HG02852 (cell line): ENCODE results near the gene DYNC2H1.

ENCODE experiments used
- ATAC-seq: cut with Tn5 transposase; IDR thresholded peaks from one replicate; pipeline ENCODE4 v1.9.1; 2021; ENCODE audit warnings: mild to moderate bottlenecking, moderate library complexity; ENCODE audit not compliant: unreplicated experiment

DYNC2H1 gene

GRCh38 chr11:103448966-103449365 is 339.7 kb downstream of the DYNC2H1 start:
- no peak for ATAC-seq

GRCh38 chr11:103450241-103450640 is 341.0 kb downstream of the DYNC2H1 start:
- ATAC-seq: no peak

- no peak for ATAC-seq
These were observed 343.9 kb downstream of the DYNC2H1 start for GRCh38 chr11:103453126-103453525.

- no peak for ATAC-seq
These were observed 344.9 kb downstream of the DYNC2H1 start for GRCh38 chr11:103453915-103454709.

- ATAC-seq: no peak
These were observed 355.2 kb downstream of the DYNC2H1 start for GRCh38 chr11:103464420-103464819.

GRCh38 chr11:103465555-103466140 is 356.4 kb downstream of the DYNC2H1 start:
- no peak for ATAC-seq

GRCh38 chr11:103471546-103471945 is 362.3 kb downstream of the DYNC2H1 start:
- no peak for ATAC-seq

- ATAC-seq: no peak
These were observed 367.6 kb downstream of the DYNC2H1 start for GRCh38 chr11:103476874-103477273.

GRCh38 chr11:103480421-103480820 is 371.2 kb downstream of the DYNC2H1 start:
- no peak for ATAC-seq

- no peak for ATAC-seq
These were observed 374.8 kb downstream of the DYNC2H1 start for GRCh38 chr11:103483996-103484395.

GRCh38 chr11:103484545-103484944 is 375.3 kb downstream of the DYNC2H1 start:
- ATAC-seq: no peak

GRCh38 chr11:103486604-103487003 is 377.4 kb downstream of the DYNC2H1 start:
- ATAC-seq: no peak

GRCh38 chr11:103487113-103487512 is 377.9 kb downstream of the DYNC2H1 start:
- ATAC-seq: no peak

GRCh38 chr11:103488031-103488461 is 378.8 kb downstream of the DYNC2H1 start:
- ATAC-seq: no peak

- ATAC-seq: no peak
These were observed 379.4 kb downstream of the DYNC2H1 start for GRCh38 chr11:103488579-103488978.

GRCh38 chr11:103491777-103492176 is 382.6 kb downstream of the DYNC2H1 start:
- ATAC-seq: no peak

GRCh38 chr11:103494491-103494890 is 385.3 kb downstream of the DYNC2H1 start:
- ATAC-seq: no peak

- ATAC-seq: no peak
These were observed 388.0 kb downstream of the DYNC2H1 start for GRCh38 chr11:103497268-103497667.

- ATAC-seq: no peak
These were observed 390.6 kb downstream of the DYNC2H1 start for GRCh38 chr11:103499710-103500340.

GRCh38 chr11:103515283-103515682 is 406.1 kb downstream of the DYNC2H1 start:
- no peak for ATAC-seq

GRCh38 chr11:103520792-103521191 is 411.6 kb downstream of the DYNC2H1 start:
- ATAC-seq: no peak

- no peak for ATAC-seq
These were observed 415.8 kb downstream of the DYNC2H1 start for GRCh38 chr11:103525069-103525468.
